HG03097 (cell line): ENCODE data around the gene PAM.
"Not testable (repeated sequence)": the region's sequence is repeated elsewhere in the genome, so short reads cannot be mapped to it uniquely, and the experiment has no call there.

Source experiments
- ATAC-seq: cut with Tn5 transposase; IDR thresholded peaks from one replicate; pipeline ENCODE4 v1.9.1; 2021; ENCODE audit not compliant: unreplicated experiment, low FRiP score

The PAM gene

GRCh38 chr5:102775756-102776155, 20.7 kb downstream of the PAM start:
- ATAC-seq = not testable (repeated sequence)

- ATAC-seq = no peak
Measured at GRCh38 chr5:102777099-102777498, 22.0 kb downstream of the PAM start.

- no peak for ATAC-seq
Measured at GRCh38 chr5:102778478-102778877, 23.4 kb downstream of the PAM start.

GRCh38 chr5:102781359-102781758, 26.3 kb downstream of the PAM start:
- no peak for ATAC-seq

- ATAC-seq = no peak
Measured at GRCh38 chr5:102781786-102782185, 26.7 kb downstream of the PAM start.

- ATAC-seq = no peak
Measured at GRCh38 chr5:102782217-102782872, 27.2 kb downstream of the PAM start.

- ATAC-seq = no peak
Measured at GRCh38 chr5:102787134-102787533, 32.0 kb downstream of the PAM start.

GRCh38 chr5:102788788-102789187, 33.7 kb downstream of the PAM start:
- no peak for ATAC-seq

GRCh38 chr5:102789469-102789868, 34.4 kb downstream of the PAM start:
- ATAC-seq = no peak

- ATAC-seq = no peak
Measured at GRCh38 chr5:102790748-102791147, 35.6 kb downstream of the PAM start.

GRCh38 chr5:102792705-102793104, 37.6 kb downstream of the PAM start:
- ATAC-seq = no peak

- no peak for ATAC-seq
Measured at GRCh38 chr5:102794047-102794446, 38.9 kb downstream of the PAM start.

- ATAC-seq = no peak
Measured at GRCh38 chr5:102794677-102795331, 39.7 kb downstream of the PAM start.

- no peak for ATAC-seq
Measured at GRCh38 chr5:102795526-102795925, 40.4 kb downstream of the PAM start.

- ATAC-seq = no peak
Measured at GRCh38 chr5:102796009-102796408, 40.9 kb downstream of the PAM start.

- no peak for ATAC-seq
Measured at GRCh38 chr5:102796498-102796897, 41.4 kb downstream of the PAM start.

- ATAC-seq = no peak
Measured at GRCh38 chr5:102797322-102797884, 42.3 kb downstream of the PAM start.

- no peak for ATAC-seq
Measured at GRCh38 chr5:102798104-102798785, 43.1 kb downstream of the PAM start.

- ATAC-seq = no peak
Measured at GRCh38 chr5:102799017-102799416, 43.9 kb downstream of the PAM start.

- ATAC-seq = no peak
Measured at GRCh38 chr5:102800427-102800826, 45.3 kb downstream of the PAM start.

GRCh38 chr5:102801371-102801770, 46.3 kb downstream of the PAM start:
- ATAC-seq = peak; percentile 62
